Measurements from ENCODE around the gene JAK1.
"Not testable (repeated sequence)": the region's sequence is repeated elsewhere in the genome, so short reads cannot be mapped to it uniquely, and the experiment has no call there.

Gene JAK1

GRCh38 chr1:64823691-64824476 is 142.5 kb downstream of the JAK1 start:
- peak; percentile 85 to 88 for TF ChIP-seq CTCF (IDR thresholded peaks at IDR 0.05)
- Histone ChIP-seq H3K4me3 (no peak overlapping the region), H3K27me3 (no peaks in the 10 kb centered on the region), H3K27ac (no peak overlapping the region), H3K4me1 (peaks cover 0 to 7% (median 0%) of the 10 kb centered on the region in 4 donors), H3K9me3 (no peaks in the 10 kb centered on the region), H3K36me3 (no peaks in the 10 kb centered on the region)
- intact Hi-C loops (cut with DNase I; ENCODE audit: low total_unique reads), result loop anchor here (5.0 to 10.0 kb wide), 3 partner anchors 79 to 557 kb away; partner anchors contain the start of gene RAVER2
- DNase-seq, result peak in 1 of 2 donors; percentile 77

GRCh38 chr1:64822621-64823020 is 143.7 kb downstream of the JAK1 start:
- no peak for TF ChIP-seq CTCF (IDR thresholded peaks at IDR 0.05)
- no peaks in the 10 kb centered on the region for H3K36me3 ChIP-seq
- no peaks in the 10 kb centered on the region for H3K9me3 ChIP-seq
- peaks cover 0 to 7% (median 0%) of the 10 kb centered on the region in 4 donors for H3K4me1 ChIP-seq
- H3K27ac ChIP-seq, result no peak overlapping the region
- H3K27me3 ChIP-seq, result no peaks in the 10 kb centered on the region
- no peak for DNase-seq
- intact Hi-C loops (cut with DNase I; ENCODE audit: low total_unique reads), result loop anchor here (5.0 to 10.0 kb wide), 3 partner anchors 78 to 555 kb away; partner anchors contain the start of gene RAVER2
- H3K4me3 ChIP-seq, result no peak overlapping the region

- not testable (repeated sequence) for H3K4me3 ChIP-seq, H3K27me3 ChIP-seq, H3K36me3 ChIP-seq, H3K9me3 ChIP-seq, H3K27ac ChIP-seq, H3K4me1 ChIP-seq, DNase-seq
- intact Hi-C loops (cut with DNase I; ENCODE audit: low total_unique reads), result loop anchor here (5.0 to 10.0 kb wide), 3 partner anchors 76 to 553 kb away; partner anchors contain the start of gene RAVER2
These were observed 145.8 kb downstream of the JAK1 start for GRCh38 chr1:64820572-64820971.

GRCh38 chr1:64817364-64817763 is 149.0 kb downstream of the JAK1 start:
- H3K4me3 ChIP-seq; H3K27me3 ChIP-seq; H3K4me1 ChIP-seq; intact Hi-C loops (cut with DNase I; ENCODE audit: low total_unique reads); H3K9me3 ChIP-seq; H3K27ac ChIP-seq; DNase-seq: not testable (repeated sequence)
- H3K36me3 ChIP-seq, result peaks cover 0 to 12% (median 4%) of the 10 kb centered on the region in 3 donors

- Histone ChIP-seq H3K4me1 (no peaks in the 10 kb centered on the region), H3K27ac (no peak overlapping the region), H3K4me3 (no peak overlapping the region), H3K36me3 (peaks cover 0 to 12% (median 4%) of the 10 kb centered on the region in 3 donors), H3K27me3 (no peaks in the 10 kb centered on the region), H3K9me3 (no peaks in the 10 kb centered on the region)
- TF ChIP-seq CTCF (IDR thresholded peaks at IDR 0.05), result no peak
- DNase-seq, result no peak
- intact Hi-C loops (cut with DNase I; ENCODE audit: low total_unique reads), result no loop called here
These were observed 151.9 kb downstream of the JAK1 start for GRCh38 chr1:64814427-64814826.

- intact Hi-C loops (cut with DNase I; ENCODE audit: low total_unique reads), result no loop called here
- H3K27me3 ChIP-seq, result no peaks in the 10 kb centered on the region
- H3K27ac ChIP-seq, result no peak overlapping the region
- no peak overlapping the region for H3K4me3 ChIP-seq
- H3K36me3 ChIP-seq, result peaks cover 0 to 16% (median 0%) of the 10 kb centered on the region in 3 donors
- no peak for TF ChIP-seq CTCF (IDR thresholded peaks at IDR 0.05)
- H3K4me1 ChIP-seq, result peaks cover 0 to 6% (median 2%) of the 10 kb centered on the region in 4 donors
- H3K9me3 ChIP-seq, result no peaks in the 10 kb centered on the region
- no peak for DNase-seq
These were observed 155.2 kb downstream of the JAK1 start for GRCh38 chr1:64811131-64811530.

All from tibial artery (tissue), 4 donors.